HEK293 (cell line): ENCODE measurements around the gene MYRIP.

ENCODE experiments used
- PRDM1 ChIP-seq: fragments of 450-650 bp; formaldehyde crosslinking; IDR thresholded peaks from 2 replicates; pipeline ENCODE4; 2016; ENCODE audit warnings: missing biosample characterization, missing genetic modification characterization
- ZNF311 ChIP-seq: fragments of 450-650 bp; formaldehyde crosslinking; IDR thresholded peaks from 2 replicates; pipeline ENCODE4 v1.5.1; 2017; ENCODE audit warnings: missing biosample characterization, missing genetic modification characterization, borderline replicate concordance

DNA sequence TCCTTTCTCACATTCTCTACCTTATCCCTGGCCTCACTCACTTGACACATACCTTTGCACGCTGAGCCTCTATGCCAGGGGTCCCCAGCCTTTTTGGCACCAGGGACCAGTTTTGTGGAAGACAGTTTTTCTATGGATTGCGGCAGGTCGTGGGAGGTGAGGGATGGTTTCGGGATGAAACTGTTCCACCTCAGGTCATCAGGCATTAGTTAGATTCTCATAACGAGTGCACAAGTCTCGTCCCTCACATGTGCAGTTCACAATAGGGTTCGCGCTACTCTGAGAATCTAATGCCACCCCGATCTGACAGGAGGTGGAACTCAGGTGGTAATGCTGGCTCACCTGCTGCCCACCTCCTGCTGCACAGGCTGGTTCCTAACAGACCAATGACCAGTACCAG lies 387.6 kb downstream of the MYRIP start:
- no peak for TF ChIP-seq ZNF311 (tag by site-specific recombination)
- TF ChIP-seq PRDM1 (tag by site-specific recombination), result no peak
